C1 segment of cervical spinal cord (tissue), 14 donors: ENCODE results near the gene PPM1H.

Source experiments
- DNase-seq, 14 donors: peaks; one replicate each; lab custom pipeline; 2025; lab: John Stamatoyannopoulos, UW

The PPM1H gene

GRCh38 chr12:62613081-62613480 lies 321.9 kb downstream of the PPM1H start:
- no peak for DNase-seq

GRCh38 chr12:62606654-62607053 lies 328.3 kb downstream of the PPM1H start:
- DNase-seq, result no peak

- DNase-seq, result no peak
Observed at GRCh38 chr12:62605981-62606380, 329.0 kb downstream of the PPM1H start.

- DNase-seq, result no peak
Observed at GRCh38 chr12:62604871-62605270, 330.1 kb downstream of the PPM1H start.

GRCh38 chr12:62604373-62604772 lies 330.6 kb downstream of the PPM1H start:
- no peak for DNase-seq

- no peak for DNase-seq
Observed at GRCh38 chr12:62603811-62604098, 331.2 kb downstream of the PPM1H start.

GRCh38 chr12:62603061-62603810 lies 331.7 kb downstream of the PPM1H start:
- DNase-seq, result peak; percentile 61 to 95 (median 90)

- DNase-seq, result peak; percentile 56 to 99 (median 91)
Observed at GRCh38 chr12:62602255-62603060, 332.5 kb downstream of the PPM1H start.

GRCh38 chr12:62601765-62602164 lies 333.2 kb downstream of the PPM1H start:
- DNase-seq, result no peak

GRCh38 chr12:62599854-62600437 lies 335.0 kb downstream of the PPM1H start:
- no peak for DNase-seq

GRCh38 chr12:62598846-62599245 lies 336.1 kb downstream of the PPM1H start:
- DNase-seq, result no peak

GRCh38 chr12:62597253-62597652 lies 337.7 kb downstream of the PPM1H start:
- no peak for DNase-seq
